Choroid plexus epithelial cell (primary cell): ENCODE results near the gene FAM131B.

Experiments
- DNase-seq: peaks from one replicate; pipeline ENCODE4 v3.0.0-alpha.2; 2010; ENCODE audit warnings: low read depth
- H3K4me3 ChIP-seq: 2 replicates; pipeline ENCODE4 v1.5.1; 2011; ENCODE audit warnings: low read depth, mild to moderate bottlenecking, control low read depth, low read length, moderate library complexity
- CTCF ChIP-seq: conservative IDR thresholded peaks from 2 replicates; pipeline ENCODE4 v1.5.1; 2011; ENCODE audit warnings: low read depth, mild to moderate bottlenecking, control low read depth, inconsistent platforms, low read length, moderate library complexity

Gene FAM131B

GRCh38 chr7:143398616-143399015 lies 36.1 kb upstream of the FAM131B start:
- TF ChIP-seq CTCF: no peak
- no peak overlapping the region for H3K4me3 ChIP-seq
- no peak for DNase-seq

- H3K4me3 ChIP-seq: no peak overlapping the region
- no peak for DNase-seq
- no peak for TF ChIP-seq CTCF
Observed at GRCh38 chr7:143397710-143398530, 35.4 kb upstream of the FAM131B start.

GRCh38 chr7:143396625-143397556 lies 34.4 kb upstream of the FAM131B start:
- no peak for TF ChIP-seq CTCF
- no peak overlapping the region for H3K4me3 ChIP-seq
- no peak for DNase-seq

GRCh38 chr7:143396182-143396581 lies 33.7 kb upstream of the FAM131B start:
- no peak for TF ChIP-seq CTCF
- DNase-seq: no peak
- no peak overlapping the region for H3K4me3 ChIP-seq

- H3K4me3 ChIP-seq: no peak overlapping the region
- peak; percentile 46 for TF ChIP-seq CTCF
- DNase-seq: no peak
Observed at GRCh38 chr7:143395187-143396149, 33.0 kb upstream of the FAM131B start.

- no peak for DNase-seq
- H3K4me3 ChIP-seq: no peak overlapping the region
- no peak for TF ChIP-seq CTCF
Observed at GRCh38 chr7:143394777-143395176, 32.3 kb upstream of the FAM131B start.
